Liver (tissue), 9 donors: ENCODE data around the gene FAM83C. TPM values are rescaled to one million over a fixed set of nuclear protein-coding genes. Genes with fewer than 3 reads are reported as not detected.

Experiments used
- DNase-seq: peaks from one replicate; pipeline ENCODE4 v3.0.0-alpha.2; 2017; ENCODE audit warnings: low spot score
- H3K27ac ChIP-seq, 2 donors: one replicate each; pipeline ENCODE4 v1.7.0; 2013; ENCODE audit warnings: inconsistent platforms in 2 of 2, low read length in 2 of 2, control low read depth in 1 of 2, low read depth in 1 of 2, mild to moderate bottlenecking in 1 of 2
- H3K27me3 ChIP-seq, 4 donors: one replicate each; pipeline versions ENCODE4 v1.6.1 to v1.7.0; 2013; ENCODE audit warnings: low read length in 3 of 4, inconsistent platforms in 1 of 4, mild to moderate bottlenecking in 1 of 4, moderate library complexity in 1 of 4; ENCODE audit not compliant: control insufficient read depth in 4 of 4, insufficient read depth in 4 of 4
- H3K36me3 ChIP-seq, 4 donors: one replicate each; pipeline versions ENCODE4 v1.6.1 to v1.7.0; 2013; ENCODE audit warnings: low read length in 3 of 4, mild to moderate bottlenecking in 3 of 4, low read depth in 1 of 4, moderate library complexity in 1 of 4; ENCODE audit not compliant: control insufficient read depth in 4 of 4, insufficient read depth in 3 of 4
- H3K4me1 ChIP-seq, 4 donors: one replicate each; pipeline versions ENCODE4 v1.6.1 to v1.7.0; 2013; ENCODE audit warnings: low read length in 3 of 4, mild to moderate bottlenecking in 3 of 4, moderate library complexity in 1 of 4; ENCODE audit not compliant: control insufficient read depth in 4 of 4, insufficient read depth in 4 of 4
- H3K4me3 ChIP-seq, 3 donors: one replicate each; pipeline versions ENCODE4 v1.6.1 to v1.7.0; 2013; ENCODE audit warnings: low read length in 3 of 3, control low read depth in 1 of 3, low read depth in 1 of 3, mild to moderate bottlenecking in 1 of 3
- H3K9ac ChIP-seq, 2 donors: one replicate each; pipeline ENCODE4 v1.7.0; 2013; ENCODE audit warnings: low read length in 2 of 2, mild to moderate bottlenecking in 2 of 2, moderate library complexity in 2 of 2, control low read depth in 1 of 2, low read depth in 1 of 2
- H3K9me3 ChIP-seq, 4 donors: one replicate each; pipeline versions ENCODE4 v1.6.1 to v1.7.0; 2013; ENCODE audit warnings: low read length in 3 of 4; ENCODE audit not compliant: control insufficient read depth in 4 of 4
- EGR1 ChIP-seq, 2 donors: IDR thresholded peaks; 2 replicates each; pipeline ENCODE4 v1.6.1; 2016 to 2018; ENCODE audit warnings: antibody characterized with exemption in 2 of 2, low read depth in 2 of 2
- FOXA1 ChIP-seq: IDR thresholded peaks from 2 replicates; pipeline ENCODE4 v1.6.1; 2016; ENCODE audit warnings: antibody characterized with exemption
- FOXA2 ChIP-seq: IDR thresholded peaks from 2 replicates; pipeline ENCODE4 v1.6.1; 2016; ENCODE audit warnings: antibody characterized with exemption
- GABPA ChIP-seq, 2 donors: IDR thresholded peaks in 1 of 2; conservative IDR thresholded peaks in 1 of 2; 2 replicates each; pipeline ENCODE4 v1.6.1; 2016; ENCODE audit warnings: antibody characterized with exemption in 2 of 2, mild to moderate bottlenecking in 1 of 2, moderate library complexity in 1 of 2
- HNF4A ChIP-seq, 2 donors: conservative IDR thresholded peaks; 2 replicates each; pipeline ENCODE4 v1.6.1; 2016; ENCODE audit warnings: antibody characterized with exemption in 2 of 2, mild to moderate bottlenecking in 2 of 2
- HNF4G ChIP-seq: IDR thresholded peaks from 2 replicates; pipeline ENCODE4 v1.6.1; 2016; ENCODE audit warnings: antibody characterized with exemption
- JUND ChIP-seq, 2 donors: IDR thresholded peaks; 2 replicates each; pipeline ENCODE4 v1.6.1; 2016; ENCODE audit warnings: antibody characterized with exemption in 2 of 2
- NR2F2 ChIP-seq: IDR thresholded peaks from 2 replicates; pipeline ENCODE4 v1.6.1; 2016; ENCODE audit warnings: antibody characterized with exemption
- RAD21 ChIP-seq, 2 donors: IDR thresholded peaks; 2 replicates each; pipeline ENCODE4 v1.6.1; 2016; ENCODE audit warnings: antibody characterized with exemption in 2 of 2, mild to moderate bottlenecking in 2 of 2
- RXRA ChIP-seq, 2 donors: IDR thresholded peaks; 2 replicates each; pipeline ENCODE4 v1.6.1; 2017 to 2018; ENCODE audit warnings: antibody characterized with exemption in 2 of 2, mild to moderate bottlenecking in 1 of 2
- SP1 ChIP-seq: IDR thresholded peaks from 2 replicates; pipeline ENCODE4 v1.6.1; 2018; ENCODE audit warnings: antibody characterized with exemption, mild to moderate bottlenecking
- TAF1 ChIP-seq: conservative IDR thresholded peaks from 2 replicates; pipeline ENCODE4 v1.6.1; 2016; ENCODE audit warnings: antibody characterized with exemption, mild to moderate bottlenecking
- YY1 ChIP-seq: IDR thresholded peaks from 2 replicates; pipeline ENCODE4 v1.6.1; 2016; ENCODE audit warnings: antibody characterized with exemption, mild to moderate bottlenecking
- WGBS: extraction: QIAGEN DNeasy Blood & Tissue Kit; methylation state at CpG from one replicate; pipeline ENCODE4 v1.1.7; 2013; 5-methylcytosine and 5-hydroxymethylcytosine counted together
- polyA plus RNA-seq, 2 donors: library from polyadenylated mRNA; stranded (reverse) in 1 of 2; unstranded in 1 of 2; fragments of 200-250 nt in 1 of 2; fragments of >200 nt in 1 of 2; fragmentation: Nextera tagmentation in 1 of 2; extraction: Ambion mirVana in 1 of 2; gene quantifications; one replicate each; pipeline versions ENCODE4 v1.2.1 to v1.2.3, GENCODE V29; 2013 to 2015
- total RNA-seq, 2 donors: library from RNA; depleted of rRNA; stranded (reverse); fragments of >200 nt; gene quantifications; one replicate each; pipeline ENCODE4 v1.2.3, GENCODE V29; 2014
- TF ChIP-seq, protein P1 (sequence below): IDR thresholded peaks from 2 replicates; pipeline ENCODE4 v1.6.1; 2016; ENCODE audit warnings: antibody characterized with exemption
- TF ChIP-seq, protein P2 (sequence below): IDR thresholded peaks from 2 replicates; pipeline ENCODE4 v1.6.1; 2016; ENCODE audit warnings: antibody characterized with exemption, mild to moderate bottlenecking
- TF ChIP-seq, protein P3 (sequence below): fragments of 150-350 bp; IDR thresholded peaks from 2 replicates; pipeline ENCODE4 v1.5.1; 2017; ENCODE audit warnings: improper control_type of control experiment, low read depth, low read length; ENCODE audit not compliant: missing input control
- TF ChIP-seq, protein P4 (sequence below): IDR thresholded peaks from 2 replicates; pipeline ENCODE4 v1.6.1; 2016; ENCODE audit warnings: antibody characterized with exemption
- TF ChIP-seq, protein P5 (sequence below): IDR thresholded peaks from 2 replicates; pipeline ENCODE4 v1.6.1; 2016; ENCODE audit warnings: antibody characterized with exemption
- donor health status: healthy.
- donor health status: healthy.
- donor health status: healthy.
- donor health status: healthy.
- donor health status: healthy.

FAM83C gene
- total and polyA plus RNA-seq, 4 donors = 0.05 TPM; not detected in 3

DNA sequence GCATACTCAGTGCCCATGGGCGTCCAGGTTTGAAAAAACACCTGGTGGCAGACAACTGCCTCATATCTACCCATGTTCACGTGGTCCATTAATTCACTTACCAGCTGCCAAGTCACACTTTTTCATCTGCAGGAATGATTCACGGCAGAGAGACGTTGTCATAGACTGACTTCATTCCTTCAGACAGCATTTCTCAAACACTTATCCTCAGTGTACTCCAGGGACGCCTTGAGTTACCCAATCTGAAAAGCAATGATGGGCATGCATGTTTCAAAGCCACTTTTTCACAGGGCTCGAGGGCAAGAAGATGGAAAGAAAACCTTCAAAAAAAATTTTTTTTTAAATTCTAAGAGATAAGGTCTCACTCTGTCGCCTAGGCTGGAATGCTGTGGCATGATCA, 20.3 kb downstream of the FAM83C start:
- Histone ChIP-seq H3K36me3 (peaks cover 1 to 15% (median 4%) of the 10 kb centered on the region in 4 donors), H3K27me3 (no peaks in the 10 kb centered on the region), H3K4me1 (peaks cover 0 to 16% (median 7%) of the 10 kb centered on the region in 4 donors), H3K9me3 (no peaks in the 10 kb centered on the region), H3K4me3 (no peak overlapping the region), H3K27ac (no peak overlapping the region), H3K9ac (no peak overlapping the region)
- no peak for DNase-seq
- TF ChIP-seq JUND (IDR thresholded peaks at IDR 0.05) = no peak
- TF ChIP-seq, protein P1, sequence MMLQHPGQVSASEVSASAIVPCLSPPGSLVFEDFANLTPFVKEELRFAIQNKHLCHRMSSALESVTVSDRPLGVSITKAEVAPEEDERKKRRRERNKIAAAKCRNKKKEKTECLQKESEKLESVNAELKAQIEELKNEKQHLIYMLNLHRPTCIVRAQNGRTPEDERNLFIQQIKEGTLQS = no peak
- TF ChIP-seq, protein P2, sequence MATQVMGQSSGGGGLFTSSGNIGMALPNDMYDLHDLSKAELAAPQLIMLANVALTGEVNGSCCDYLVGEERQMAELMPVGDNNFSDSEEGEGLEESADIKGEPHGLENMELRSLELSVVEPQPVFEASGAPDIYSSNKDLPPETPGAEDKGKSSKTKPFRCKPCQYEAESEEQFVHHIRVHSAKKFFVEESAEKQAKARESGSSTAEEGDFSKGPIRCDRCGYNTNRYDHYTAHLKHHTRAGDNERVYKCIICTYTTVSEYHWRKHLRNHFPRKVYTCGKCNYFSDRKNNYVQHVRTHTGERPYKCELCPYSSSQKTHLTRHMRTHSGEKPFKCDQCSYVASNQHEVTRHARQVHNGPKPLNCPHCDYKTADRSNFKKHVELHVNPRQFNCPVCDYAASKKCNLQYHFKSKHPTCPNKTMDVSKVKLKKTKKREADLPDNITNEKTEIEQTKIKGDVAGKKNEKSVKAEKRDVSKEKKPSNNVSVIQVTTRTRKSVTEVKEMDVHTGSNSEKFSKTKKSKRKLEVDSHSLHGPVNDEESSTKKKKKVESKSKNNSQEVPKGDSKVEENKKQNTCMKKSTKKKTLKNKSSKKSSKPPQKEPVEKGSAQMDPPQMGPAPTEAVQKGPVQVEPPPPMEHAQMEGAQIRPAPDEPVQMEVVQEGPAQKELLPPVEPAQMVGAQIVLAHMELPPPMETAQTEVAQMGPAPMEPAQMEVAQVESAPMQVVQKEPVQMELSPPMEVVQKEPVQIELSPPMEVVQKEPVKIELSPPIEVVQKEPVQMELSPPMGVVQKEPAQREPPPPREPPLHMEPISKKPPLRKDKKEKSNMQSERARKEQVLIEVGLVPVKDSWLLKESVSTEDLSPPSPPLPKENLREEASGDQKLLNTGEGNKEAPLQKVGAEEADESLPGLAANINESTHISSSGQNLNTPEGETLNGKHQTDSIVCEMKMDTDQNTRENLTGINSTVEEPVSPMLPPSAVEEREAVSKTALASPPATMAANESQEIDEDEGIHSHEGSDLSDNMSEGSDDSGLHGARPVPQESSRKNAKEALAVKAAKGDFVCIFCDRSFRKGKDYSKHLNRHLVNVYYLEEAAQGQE = no peak
- TF ChIP-seq FOXA1 = no peak
- TF ChIP-seq, protein P3, sequence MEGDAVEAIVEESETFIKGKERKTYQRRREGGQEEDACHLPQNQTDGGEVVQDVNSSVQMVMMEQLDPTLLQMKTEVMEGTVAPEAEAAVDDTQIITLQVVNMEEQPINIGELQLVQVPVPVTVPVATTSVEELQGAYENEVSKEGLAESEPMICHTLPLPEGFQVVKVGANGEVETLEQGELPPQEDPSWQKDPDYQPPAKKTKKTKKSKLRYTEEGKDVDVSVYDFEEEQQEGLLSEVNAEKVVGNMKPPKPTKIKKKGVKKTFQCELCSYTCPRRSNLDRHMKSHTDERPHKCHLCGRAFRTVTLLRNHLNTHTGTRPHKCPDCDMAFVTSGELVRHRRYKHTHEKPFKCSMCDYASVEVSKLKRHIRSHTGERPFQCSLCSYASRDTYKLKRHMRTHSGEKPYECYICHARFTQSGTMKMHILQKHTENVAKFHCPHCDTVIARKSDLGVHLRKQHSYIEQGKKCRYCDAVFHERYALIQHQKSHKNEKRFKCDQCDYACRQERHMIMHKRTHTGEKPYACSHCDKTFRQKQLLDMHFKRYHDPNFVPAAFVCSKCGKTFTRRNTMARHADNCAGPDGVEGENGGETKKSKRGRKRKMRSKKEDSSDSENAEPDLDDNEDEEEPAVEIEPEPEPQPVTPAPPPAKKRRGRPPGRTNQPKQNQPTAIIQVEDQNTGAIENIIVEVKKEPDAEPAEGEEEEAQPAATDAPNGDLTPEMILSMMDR = no peak
- TF ChIP-seq HNF4G = no peak
- TF ChIP-seq, protein P4, sequence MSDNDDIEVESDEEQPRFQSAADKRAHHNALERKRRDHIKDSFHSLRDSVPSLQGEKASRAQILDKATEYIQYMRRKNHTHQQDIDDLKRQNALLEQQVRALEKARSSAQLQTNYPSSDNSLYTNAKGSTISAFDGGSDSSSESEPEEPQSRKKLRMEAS = no peak
- TF ChIP-seq RXRA (IDR thresholded peaks at IDR 0.05) = no peak
- TF ChIP-seq FOXA2 = no peak
- no peak for TF ChIP-seq SP1
- no peak for TF ChIP-seq YY1
- no peak for TF ChIP-seq NR2F2
- no peak for TF ChIP-seq EGR1 (IDR thresholded peaks at IDR 0.05; ENCODE audit: low read depth in 2 of 2)
- no peak for TF ChIP-seq RAD21 (IDR thresholded peaks at IDR 0.05)
- TF ChIP-seq HNF4A (conservative IDR thresholded peaks at IDR 0.05) = no peak
- TF ChIP-seq TAF1 = no peak
- TF ChIP-seq GABPA (IDR thresholded peaks at IDR 0.05 in 1 of 2, conservative IDR thresholded peaks at IDR 0.05 in 1 of 2) = no peak
- TF ChIP-seq, protein P5, sequence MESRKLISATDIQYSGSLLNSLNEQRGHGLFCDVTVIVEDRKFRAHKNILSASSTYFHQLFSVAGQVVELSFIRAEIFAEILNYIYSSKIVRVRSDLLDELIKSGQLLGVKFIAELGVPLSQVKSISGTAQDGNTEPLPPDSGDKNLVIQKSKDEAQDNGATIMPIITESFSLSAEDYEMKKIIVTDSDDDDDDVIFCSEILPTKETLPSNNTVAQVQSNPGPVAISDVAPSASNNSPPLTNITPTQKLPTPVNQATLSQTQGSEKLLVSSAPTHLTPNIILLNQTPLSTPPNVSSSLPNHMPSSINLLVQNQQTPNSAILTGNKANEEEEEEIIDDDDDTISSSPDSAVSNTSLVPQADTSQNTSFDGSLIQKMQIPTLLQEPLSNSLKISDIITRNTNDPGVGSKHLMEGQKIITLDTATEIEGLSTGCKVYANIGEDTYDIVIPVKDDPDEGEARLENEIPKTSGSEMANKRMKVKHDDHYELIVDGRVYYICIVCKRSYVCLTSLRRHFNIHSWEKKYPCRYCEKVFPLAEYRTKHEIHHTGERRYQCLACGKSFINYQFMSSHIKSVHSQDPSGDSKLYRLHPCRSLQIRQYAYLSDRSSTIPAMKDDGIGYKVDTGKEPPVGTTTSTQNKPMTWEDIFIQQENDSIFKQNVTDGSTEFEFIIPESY = no peak
- 87% methylated on average over 7 of the region's 7 CpGs for WGBS
